HG02840 (cell line): ENCODE measurements around the gene ZNF83.
A peak's percentile ranks its signal among the peaks of the same experiment; 100 is the strongest.
"Not testable (repeated sequence)": the region's sequence is repeated elsewhere in the genome, so short reads cannot be mapped to it uniquely, and the experiment has no call there.

ENCODE experiments used
- ATAC-seq: cut with Tn5 transposase; IDR thresholded peaks from one replicate; pipeline ENCODE4 v1.9.1; 2021; ENCODE audit warnings: mild to moderate bottlenecking, moderate library complexity, moderate number of reproducible peaks; ENCODE audit not compliant: unreplicated experiment, low FRiP score

ZNF83 gene

DNA sequence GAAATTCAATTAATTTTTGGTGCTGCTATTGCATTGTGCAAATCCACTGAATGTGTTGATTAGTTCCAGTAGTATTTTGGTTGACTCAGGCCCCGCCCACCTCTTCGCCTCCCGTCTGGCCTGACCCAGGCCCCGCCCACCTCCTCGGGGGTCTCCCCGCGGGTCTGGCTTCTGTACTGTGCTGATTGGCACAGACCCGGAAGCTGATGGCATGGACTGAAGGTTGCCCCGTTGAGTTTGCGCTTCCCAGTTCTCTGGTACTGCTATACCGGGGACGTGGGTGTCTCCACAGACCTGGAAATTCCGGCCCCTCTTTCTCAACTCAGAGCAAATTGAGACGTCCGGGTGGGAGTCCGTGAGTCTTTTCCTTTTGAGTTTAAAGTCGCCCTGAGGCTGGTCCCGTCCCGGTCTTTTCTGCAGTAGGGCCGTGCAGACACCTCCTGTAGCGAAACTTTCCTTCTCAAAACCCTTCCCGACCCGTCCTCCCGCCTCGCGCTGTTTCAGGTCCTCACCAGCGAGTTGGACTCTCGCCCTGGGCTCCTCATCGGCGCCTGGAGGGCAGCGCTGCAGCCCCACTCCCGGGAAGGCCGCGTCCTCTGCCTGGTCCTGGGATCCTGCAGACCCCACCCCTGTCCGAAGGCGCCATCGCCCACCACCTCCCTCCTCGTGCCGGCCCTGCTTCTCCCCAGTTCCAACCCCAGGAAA lies 53.3 kb downstream of the ZNF83 start:
- no peak for ATAC-seq

DNA sequence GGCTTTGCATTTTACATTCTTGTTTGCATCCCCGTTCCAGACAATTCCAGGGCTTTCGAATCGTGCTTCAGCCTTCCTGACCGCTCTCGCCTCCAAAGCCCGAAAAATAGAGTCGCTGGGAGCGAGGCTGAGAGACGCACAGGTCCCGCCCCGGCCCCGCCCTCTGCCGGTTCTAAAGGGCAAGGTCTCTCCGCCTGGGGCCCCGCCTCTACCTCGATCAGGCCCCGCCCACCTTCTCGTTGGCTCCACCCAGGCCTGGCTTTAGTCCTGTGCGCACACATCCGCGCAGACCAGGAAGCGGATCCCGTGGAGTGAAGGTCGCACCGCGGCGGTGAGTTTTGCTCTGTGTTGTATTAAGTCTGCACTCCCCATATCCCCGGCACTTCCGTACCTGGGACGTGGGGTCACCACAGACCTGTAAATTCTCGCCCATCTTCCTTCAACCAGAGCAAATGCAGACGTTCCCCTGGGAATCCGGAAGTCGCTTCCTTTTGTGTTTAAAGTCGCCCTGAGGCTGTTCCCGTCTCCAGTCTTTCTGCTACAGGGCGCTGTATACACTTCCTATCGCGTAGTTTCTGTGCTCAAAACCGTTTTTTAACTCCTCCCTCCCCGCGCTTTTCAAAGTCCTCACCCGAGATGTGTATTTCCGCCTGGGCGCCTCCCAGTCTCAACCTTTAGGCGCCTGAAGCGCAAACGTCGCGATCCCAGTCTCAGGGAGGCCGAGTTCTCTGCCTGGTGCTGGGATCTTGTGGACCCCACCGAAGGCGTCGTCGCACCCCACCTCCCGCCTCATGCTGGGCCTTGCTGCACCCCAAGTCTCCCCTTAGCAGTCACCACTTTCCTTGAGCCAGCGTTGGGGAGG lies 67.9 kb downstream of the ZNF83 start, which contains the start of gene ZNF701:
TSS of gene ZNF701 (plus strand) at position 288 of the 862 bp plus-strand sequence. CDS start 3,861 bp downstream, outside the sequence.
- ATAC-seq: peak; percentile 81

- not testable (repeated sequence) for ATAC-seq
Observed at GRCh38 chr19:52569638-52569999, 68.5 kb downstream of the ZNF83 start.

DNA sequence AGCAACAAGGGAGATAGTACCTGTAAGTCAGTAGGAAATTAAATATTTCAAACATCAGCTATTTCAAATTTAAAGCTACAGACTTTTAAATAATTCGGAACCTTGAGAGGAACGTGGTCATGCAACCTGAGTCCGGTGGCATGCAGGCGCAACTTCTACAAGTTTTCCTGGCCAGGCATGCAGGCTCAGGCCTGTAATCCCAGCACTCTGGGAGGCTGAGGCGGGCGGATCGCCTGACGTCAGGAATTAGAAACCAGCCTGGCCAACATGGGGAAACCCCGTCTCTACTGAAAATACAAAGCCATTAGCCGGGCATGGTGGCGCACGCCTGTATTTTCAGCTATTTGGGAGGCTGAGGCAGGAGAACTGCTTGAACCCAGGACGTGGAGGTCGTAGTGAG lies 70.2 kb downstream of the ZNF83 start:
- no peak for ATAC-seq

DNA sequence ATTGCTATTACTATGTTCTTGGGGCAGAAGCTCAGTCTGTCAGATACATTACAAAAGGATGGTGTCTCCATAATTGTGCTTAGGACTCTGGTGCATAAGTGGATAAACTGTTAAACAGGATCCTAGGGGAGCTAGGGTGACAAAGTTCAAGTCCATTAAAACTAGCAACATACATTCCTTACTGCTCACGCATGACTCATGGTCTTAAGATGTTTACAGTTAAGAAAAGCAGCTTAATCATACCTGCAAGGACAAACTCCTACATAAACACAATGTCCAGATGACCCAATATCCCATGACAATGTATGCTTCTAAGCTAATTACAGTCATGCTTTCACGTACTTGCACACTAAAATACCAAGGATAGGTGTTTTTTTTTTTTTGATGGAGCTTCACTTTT lies 71.6 kb downstream of the ZNF83 start:
- ATAC-seq: no peak

- ATAC-seq: no peak
Observed at GRCh38 chr19:52566121-52566520, 72.0 kb downstream of the ZNF83 start.
